CD14-positive monocyte (primary cell): ENCODE results near the gene XXYLT1. TPM values are rescaled to one million over a fixed set of nuclear protein-coding genes. Genes with fewer than 3 reads are reported as not detected.
"Not testable (repeated sequence)": the region's sequence is repeated elsewhere in the genome, so short reads cannot be mapped to it uniquely, and the experiment has no call there.

ENCODE experiments used
- DNase-seq, 3 donors: peaks; one replicate each; pipeline ENCODE4 v3.0.0-alpha.2; 2011 to 2022
- H2AFZ ChIP-seq: 2 replicates; pipeline ENCODE4 v1.6.0; 2012; ENCODE audit warnings: mild to moderate bottlenecking, low read depth, low read length, inconsistent platforms; ENCODE audit not compliant: insufficient read depth, poor library complexity, severe bottlenecking
- H3K27ac ChIP-seq, 2 donors: 1 replicate in 1 of 2; 2 replicates in 1 of 2; pipeline ENCODE4 v1.5.1; 2012 to 2013; ENCODE audit warnings: low read length in 2 of 2, control low read depth in 1 of 2, inconsistent platforms in 1 of 2, low read depth in 1 of 2, mild to moderate bottlenecking in 1 of 2
- H3K27me3 ChIP-seq, 2 donors: one replicate each; pipeline versions ENCODE4 v1.6.0 to v1.6.1; 2011 to 2013; ENCODE audit warnings: low read length in 2 of 2; ENCODE audit not compliant: control insufficient read depth in 2 of 2, insufficient read depth in 2 of 2
- H3K36me3 ChIP-seq, 2 donors: replicated peaks in 1 of 2; 1 replicate in 1 of 2; 2 replicates in 1 of 2; pipeline versions ENCODE4 v1.5.1 to v1.6.1; 2012 to 2013; ENCODE audit warnings: low read length in 2 of 2, control low read depth in 1 of 2, inconsistent platforms in 1 of 2, mild to moderate bottlenecking in 1 of 2; ENCODE audit not compliant: insufficient read depth in 2 of 2, control insufficient read depth in 1 of 2
- H3K4me1 ChIP-seq, 2 donors: 1 replicate in 1 of 2; 2 replicates in 1 of 2; pipeline versions ENCODE4 v1.5.1 to v1.6.1; 2012 to 2013; ENCODE audit warnings: low read length in 2 of 2, control low read depth in 1 of 2, inconsistent platforms in 1 of 2, mild to moderate bottlenecking in 1 of 2, moderate library complexity in 1 of 2; ENCODE audit not compliant: insufficient read depth in 2 of 2, control insufficient read depth in 1 of 2
- H3K4me2 ChIP-seq: replicated peaks from 2 replicates; pipeline ENCODE3; 2012; ENCODE audit warnings: low read length, moderate library complexity, mild to moderate bottlenecking; ENCODE audit not compliant: poor library complexity, severe bottlenecking; ENCODE audit errors: extremely low read depth
- H3K4me3 ChIP-seq, 3 experiments: fragments of 200-600 bp in 1 of 3; sonication (generic) in 1 of 3; replicated peaks in 1 of 3; 1 replicate in 2 of 3; 2 replicates in 1 of 3; pipeline ENCODE4 v1.5.1; 2011 to 2013; ENCODE audit warnings: low read length in 3 of 3, mild to moderate bottlenecking in 3 of 3, control low read depth in 2 of 3, low read depth in 2 of 3, inconsistent platforms in 1 of 3, moderate library complexity in 1 of 3
- H3K79me2 ChIP-seq: 2 replicates; pipeline ENCODE4 v1.6.0; 2012; ENCODE audit warnings: mild to moderate bottlenecking, control low read depth, inconsistent platforms, low read length, moderate library complexity; ENCODE audit not compliant: insufficient read depth
- H3K9ac ChIP-seq: 2 replicates; pipeline ENCODE4 v1.6.0; 2017; ENCODE audit warnings: low read length, mild to moderate bottlenecking; ENCODE audit not compliant: insufficient read depth, poor library complexity, severe bottlenecking
- H3K9me3 ChIP-seq, 2 donors: replicated peaks in 1 of 2; 1 replicate in 1 of 2; 2 replicates in 1 of 2; pipeline versions ENCODE4 v1.5.1 to v1.6.1; 2012 to 2013; ENCODE audit warnings: low read length in 2 of 2, control low read depth in 1 of 2; ENCODE audit not compliant: control insufficient read depth in 1 of 2, insufficient read depth in 1 of 2
- H4K20me1 ChIP-seq: 2 replicates; pipeline ENCODE4 v1.6.0; 2012; ENCODE audit warnings: mild to moderate bottlenecking, low read length, control low read depth, moderate library complexity; ENCODE audit not compliant: insufficient read depth
- H3K27ac Mint-ChIP-seq, 7 donors: one replicate each; pipeline ENCODE4 v1.8.0; 2020; ENCODE audit warnings: mild to moderate bottlenecking in 7 of 7, mixed read lengths in 7 of 7, moderate library complexity in 6 of 7, inconsistent platforms in 2 of 7
- H3K27me3 Mint-ChIP-seq, 3 donors: one replicate each; pipeline ENCODE4 v1.8.0; 2021 to 2022; ENCODE audit warnings: low read depth in 3 of 3, mild to moderate bottlenecking in 3 of 3, mixed read lengths in 3 of 3, moderate library complexity in 3 of 3, inconsistent platforms in 1 of 3
- H3K36me3 Mint-ChIP-seq, 2 donors: one replicate each; pipeline ENCODE4 v1.8.0; 2020; ENCODE audit warnings: mixed read lengths in 2 of 2, inconsistent platforms in 1 of 2, mild to moderate bottlenecking in 1 of 2
- H3K4me1 Mint-ChIP-seq: one replicate; pipeline ENCODE4 v1.8.0; 2020; ENCODE audit warnings: mild to moderate bottlenecking, mixed read lengths
- H3K4me3 Mint-ChIP-seq, 2 donors: one replicate each; pipeline ENCODE4 v1.8.0; 2020; ENCODE audit warnings: mild to moderate bottlenecking in 2 of 2, mixed read lengths in 2 of 2, moderate library complexity in 1 of 2
- H3K9me3 Mint-ChIP-seq, 7 donors: one replicate each; pipeline ENCODE4 v1.8.0; 2020 to 2022; ENCODE audit warnings: mixed read lengths in 7 of 7, mild to moderate bottlenecking in 6 of 7, moderate library complexity in 6 of 7, inconsistent platforms in 2 of 7
- WGBS: methylation state at CpG from one replicate; pipeline ENCODE4 v1.1.5; 2013; ENCODE audit warnings: missing lambda C conversion rate; ENCODE audit not compliant: insufficient coverage; 5-methylcytosine and 5-hydroxymethylcytosine counted together
- intact Hi-C, 2 donors: fragments of 100-400 bp; cut with micrococcal nuclease; formaldehyde crosslinking; loops; one replicate each; pipeline versions ENCODE4 v1.15.0 to v1.15.1; 2023
- polyA plus RNA-seq, 3 donors: library from polyadenylated mRNA; depleted of rRNA in 1 of 3; unstranded in 2 of 3; stranded (reverse) in 1 of 3; fragments of 300-500 nt in 2 of 3; fragments of >200 nt in 1 of 3; fragmentation: Illumina TruSeq in 2 of 3; gene quantifications; 1 replicate in 2 of 3; 2 replicates in 1 of 3; pipeline ENCODE4 v1.2.3, GENCODE V29; 2012 to 2021
- TF ChIP-seq, protein P1 (sequence below): fragments of 200-600 bp; IDR thresholded peaks from one replicate; pipeline ENCODE4 v1.8.0; 2022; ENCODE audit warnings: antibody characterized with exemption, mild to moderate bottlenecking

XXYLT1 gene
- polyA plus RNA-seq, 3 donors, result 11.8 to 13.5 (median 13.2) TPM

DNA sequence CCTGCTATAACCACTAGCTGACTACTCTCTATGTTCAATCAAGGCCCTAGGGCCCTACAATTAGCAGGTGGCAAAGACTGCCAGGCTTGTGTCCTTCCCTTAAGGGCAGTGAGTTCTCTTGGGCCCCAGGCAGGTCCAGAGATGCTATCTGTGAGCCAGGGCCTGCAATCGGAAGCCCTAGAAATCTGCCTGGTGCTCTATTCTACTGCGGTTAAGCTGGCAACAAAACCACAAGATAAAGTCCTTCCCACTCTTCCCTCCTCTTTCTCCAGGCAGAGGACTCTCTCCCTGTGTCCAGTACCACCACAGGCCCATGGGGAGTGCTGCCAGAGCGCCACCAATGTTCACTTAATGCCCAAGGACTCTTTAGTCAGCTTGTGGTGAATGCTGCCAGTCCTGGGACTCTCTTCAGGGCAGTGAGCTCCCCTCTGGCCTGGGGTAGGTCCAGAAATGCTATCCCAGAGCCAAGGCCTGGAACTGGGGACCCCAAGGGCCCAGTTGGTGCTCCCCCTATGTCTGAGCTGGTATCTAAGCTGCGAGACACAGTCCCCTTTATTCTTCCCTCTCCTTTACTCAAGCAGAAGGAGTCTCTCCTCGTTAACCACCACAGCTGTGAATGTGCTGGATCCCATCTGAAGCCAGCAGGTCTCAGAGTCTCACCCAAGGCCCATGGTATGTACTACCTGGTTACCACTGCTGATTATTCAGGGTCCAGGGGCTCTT is 34.7 kb downstream of the XXYLT1 start:
- 100% methylated on average over 4 of the region's 5 CpGs for WGBS
- Histone ChIP-seq H3K79me2 (no peaks in the 10 kb centered on the region), H3K9me3 (peaks cover 8 to 22% of the 10 kb centered on the region in 2 donors), H3K4me1 (no peaks in the 10 kb centered on the region), H3K4me3 (no peak overlapping the region), H3K27ac (no peak overlapping the region), H3K27me3 (no peaks in the 10 kb centered on the region), H2AFZ (no peak overlapping the region), H3K9ac (no peak overlapping the region), H4K20me1 (no peaks in the 10 kb centered on the region), H3K36me3 (no peaks in the 10 kb centered on the region), H3K4me2 (no peak overlapping the region)
- TF ChIP-seq, protein P1, sequence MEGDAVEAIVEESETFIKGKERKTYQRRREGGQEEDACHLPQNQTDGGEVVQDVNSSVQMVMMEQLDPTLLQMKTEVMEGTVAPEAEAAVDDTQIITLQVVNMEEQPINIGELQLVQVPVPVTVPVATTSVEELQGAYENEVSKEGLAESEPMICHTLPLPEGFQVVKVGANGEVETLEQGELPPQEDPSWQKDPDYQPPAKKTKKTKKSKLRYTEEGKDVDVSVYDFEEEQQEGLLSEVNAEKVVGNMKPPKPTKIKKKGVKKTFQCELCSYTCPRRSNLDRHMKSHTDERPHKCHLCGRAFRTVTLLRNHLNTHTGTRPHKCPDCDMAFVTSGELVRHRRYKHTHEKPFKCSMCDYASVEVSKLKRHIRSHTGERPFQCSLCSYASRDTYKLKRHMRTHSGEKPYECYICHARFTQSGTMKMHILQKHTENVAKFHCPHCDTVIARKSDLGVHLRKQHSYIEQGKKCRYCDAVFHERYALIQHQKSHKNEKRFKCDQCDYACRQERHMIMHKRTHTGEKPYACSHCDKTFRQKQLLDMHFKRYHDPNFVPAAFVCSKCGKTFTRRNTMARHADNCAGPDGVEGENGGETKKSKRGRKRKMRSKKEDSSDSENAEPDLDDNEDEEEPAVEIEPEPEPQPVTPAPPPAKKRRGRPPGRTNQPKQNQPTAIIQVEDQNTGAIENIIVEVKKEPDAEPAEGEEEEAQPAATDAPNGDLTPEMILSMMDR, result no peak
- no peaks in the 10 kb centered on the region for H3K4me1 Mint-ChIP-seq
- DNase-seq, result no peak
- no peak overlapping the region for H3K4me3 Mint-ChIP-seq
- H3K27ac Mint-ChIP-seq, result no peak overlapping the region
- H3K27me3 Mint-ChIP-seq, result peaks cover 0 to 2% (median 1%) of the 10 kb centered on the region in 3 donors
- peaks cover 4 to 22% (median 15%) of the 10 kb centered on the region in 7 donors for H3K9me3 Mint-ChIP-seq
- H3K36me3 Mint-ChIP-seq, result peaks cover 16 to 26% of the 10 kb centered on the region in 2 donors
- intact Hi-C loops, result loop anchor here in 1 of 2 donors (10.0 kb wide), 1 partner anchor 261 kb away; no protein-coding TSS in a partner anchor

DNA sequence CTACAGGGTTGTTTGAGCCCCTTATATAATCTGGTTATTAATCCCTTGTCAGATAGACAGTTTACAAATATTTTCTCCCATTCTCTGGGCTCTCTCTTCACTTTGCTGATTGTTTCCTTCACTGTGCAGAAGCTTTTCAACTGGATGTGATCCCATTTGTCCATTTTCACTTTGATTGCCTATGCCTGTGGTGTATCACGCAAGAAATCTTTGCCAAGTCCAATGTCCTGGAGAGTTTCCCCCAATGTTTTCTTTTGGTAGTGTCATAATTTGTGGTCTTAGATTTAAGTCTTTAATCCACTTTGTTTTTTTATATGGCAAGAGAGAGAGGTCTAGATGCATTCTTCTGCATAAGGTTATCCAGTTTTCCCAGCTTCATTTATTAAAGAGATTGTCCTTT is 40.7 kb downstream of the XXYLT1 start:
- no peaks in the 10 kb centered on the region for H3K79me2 ChIP-seq
- H3K4me2 ChIP-seq, result no peak overlapping the region
- Mint-ChIP-seq H3K27ac (no peak overlapping the region), H3K36me3 (peaks cover 16 to 17% of the 10 kb centered on the region in 2 donors), H3K4me3 (no peak overlapping the region), H3K4me1 (peaks cover 9% of the 10 kb centered on the region), H3K9me3 (peaks cover 0 to 6% (median 2%) of the 10 kb centered on the region in 7 donors), H3K27me3 (peaks cover 1 to 4% (median 3%) of the 10 kb centered on the region in 3 donors)
- H3K4me1 ChIP-seq, result no peaks in the 10 kb centered on the region
- H2AFZ ChIP-seq, result no peak overlapping the region
- intact Hi-C loops, result loop anchor here in 1 of 2 donors (10.0 kb wide), 1 partner anchor 255 kb away; no protein-coding TSS in a partner anchor
- no peak overlapping the region for H3K4me3 ChIP-seq
- no peak overlapping the region for H3K27ac ChIP-seq
- no peaks in the 10 kb centered on the region for H3K27me3 ChIP-seq
- no peak for DNase-seq
- no peaks in the 10 kb centered on the region for H3K9me3 ChIP-seq
- TF ChIP-seq, protein P1, result no peak
- no peak overlapping the region for H3K9ac ChIP-seq
- WGBS, result 83% methylated on average over 1 of the region's 1 CpG
- H4K20me1 ChIP-seq, result no peaks in the 10 kb centered on the region
- H3K36me3 ChIP-seq, result peaks cover 7 to 14% of the 10 kb centered on the region in 2 donors

DNA sequence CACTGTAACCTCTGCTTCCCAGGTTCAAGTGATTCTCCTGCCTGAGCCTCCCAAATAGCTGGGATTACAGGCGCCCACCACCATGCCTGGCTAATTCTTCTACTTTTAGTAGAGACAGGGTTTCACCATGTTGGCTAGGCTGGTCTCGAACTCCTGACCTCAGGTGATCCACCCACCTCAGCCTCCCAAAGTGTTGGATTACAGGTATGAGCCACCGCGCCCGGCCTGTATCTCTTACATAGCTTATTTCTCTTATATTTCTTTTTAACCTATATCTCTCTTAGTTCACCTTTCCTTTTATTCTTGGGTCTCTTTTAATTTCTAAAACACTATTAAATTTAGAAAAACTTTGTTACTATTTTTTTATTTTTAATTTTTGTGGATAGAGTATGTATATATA is 42.1 kb downstream of the XXYLT1 start:
- H3K4me1 Mint-ChIP-seq, H3K4me3 Mint-ChIP-seq, H2AFZ ChIP-seq, H3K4me1 ChIP-seq, H3K27me3 ChIP-seq, H3K9me3 ChIP-seq, H3K4me3 ChIP-seq, H3K27ac Mint-ChIP-seq, H3K27ac ChIP-seq, H3K9me3 Mint-ChIP-seq, DNase-seq, H3K27me3 Mint-ChIP-seq, H3K79me2 ChIP-seq, H3K9ac ChIP-seq, H4K20me1 ChIP-seq, intact Hi-C loops, H3K4me2 ChIP-seq: not testable (repeated sequence)
- H3K36me3 ChIP-seq, result peaks cover 7 to 24% of the 10 kb centered on the region in 2 donors
- H3K36me3 Mint-ChIP-seq, result peaks cover 24 to 27% of the 10 kb centered on the region in 2 donors
- no CpG with 5 or more reads among the region's 5 CpGs for WGBS
